Measurements from ENCODE around the gene FILIP1. TPM values are rescaled to one million over a fixed set of nuclear protein-coding genes. Genes with fewer than 3 reads are reported as not detected.
A peak's percentile ranks its signal among the peaks of the same experiment; 100 is the strongest.

Gene FILIP1
- total and polyA plus RNA-seq, 2 of the 4 experiments (the other 2 are of a cell fraction): under 0.01 to 0.03 TPM

DNA sequence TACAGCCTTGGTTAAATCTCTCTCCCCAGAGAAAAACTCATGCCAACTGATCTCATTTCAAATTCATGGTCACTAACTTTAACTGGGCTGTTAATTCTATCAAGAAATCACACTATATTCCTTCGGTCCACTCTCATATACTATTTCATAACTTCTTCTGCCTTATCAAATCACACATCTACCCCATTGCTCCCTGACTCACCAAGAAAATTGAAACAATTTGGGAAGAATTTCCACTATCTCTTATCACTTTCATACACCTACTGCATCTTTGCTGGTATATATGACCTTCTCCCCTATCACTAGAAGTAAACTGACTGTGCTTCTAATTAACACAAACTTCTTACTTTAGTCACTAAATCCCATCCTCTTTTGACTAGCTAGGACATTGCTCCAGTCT, 102.3 kb downstream of the FILIP1 start (continued):
- TF ChIP-seq MXI1 (IDR thresholded peaks at IDR 0.05; ENCODE audit: borderline replicate concordance, low read depth, low read length) (no peak), MAZ (IDR thresholded peaks at IDR 0.05; ENCODE audit: borderline replicate concordance, low read depth, low read length) (no peak), RFX5 (IDR thresholded peaks at IDR 0.05; ENCODE audit: low read depth, low read length) (no peak), BHLHE40 (IDR thresholded peaks at IDR 0.05; ENCODE audit: low read depth, low read length) (no peak), SMC3 (IDR thresholded peaks at IDR 0.05; ENCODE audit: low read depth, low read length) (no peak), FOS (IDR thresholded peaks at IDR 0.05; ENCODE audit: low read depth, low read length) (no peak)

DNA sequence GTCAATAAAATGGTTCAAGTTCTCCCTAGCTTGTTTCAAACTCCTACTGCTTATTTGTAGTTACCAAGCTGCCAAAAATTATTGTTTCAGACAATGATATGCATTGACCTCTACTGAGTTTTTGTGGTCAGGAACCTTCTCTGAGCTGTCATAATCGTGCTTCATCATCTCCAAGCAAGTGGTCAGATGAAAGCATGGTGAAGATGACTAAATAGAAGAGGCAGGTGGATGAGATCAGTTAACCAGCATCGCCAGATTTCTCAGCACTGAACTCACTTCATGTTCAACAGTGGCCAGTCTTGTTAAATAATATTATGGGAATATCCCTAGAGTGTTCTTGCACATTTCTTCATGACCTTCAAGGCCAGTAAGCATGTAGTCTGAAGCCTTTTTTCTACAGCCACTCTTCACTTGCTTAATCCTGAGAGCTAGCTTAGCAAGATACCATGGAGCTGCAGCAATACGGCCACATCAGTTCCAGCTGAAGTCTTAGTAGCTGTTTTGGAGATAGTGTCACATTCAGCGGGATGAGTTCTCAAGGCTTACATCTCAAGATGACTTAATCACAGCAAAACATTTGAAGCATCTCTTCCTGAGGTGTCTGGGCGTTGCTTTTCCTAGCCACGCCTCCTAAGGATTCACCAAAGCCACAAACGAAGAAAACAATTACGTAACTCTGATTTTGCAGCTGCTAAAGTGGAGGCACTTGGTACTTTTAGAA, 107.4 kb downstream of the FILIP1 start:
- intact Hi-C loops (cut with micrococcal nuclease) (no loop called here), in situ Hi-C loops (cut with MboI; ENCODE audit: low sequenced_read_pairs) (no loop called here), dilution Hi-C loops (cut with HindIII; ENCODE audit: low sequenced_read_pairs, unreplicated experiment) (no loop called here)
- Histone ChIP-seq H4K5ac (ENCODE audit: low read depth, low read length) (no peak overlapping the region), H3K27me3 (ENCODE audit: control insufficient read depth, insufficient read depth, low read length) (peaks cover 2% of the 10 kb centered on the region; the same call in 1 of the 2 replicates), H3K4me1 (ENCODE audit: control insufficient read depth, insufficient read depth, low read length) (peaks cover 3% of the 10 kb centered on the region), H3K36me3 (ENCODE audit: control insufficient read depth, insufficient read depth, low read length) (no peaks in the 10 kb centered on the region), H2AFZ (replicated peaks; ENCODE audit: low read length, poor library complexity) (no peak overlapping the region), H3K56ac (ENCODE audit: extremely low read depth, insufficient read depth, low read length) (no peak overlapping the region), H3K4me3 (ENCODE audit: insufficient read depth, low read depth, low read length) (no peak overlapping the region), H2BK120ac (ENCODE audit: low read depth, low read length) (no peak overlapping the region), H3K9me1 (ENCODE audit: insufficient read depth, low read length) (no peaks in the 10 kb centered on the region), H3K4me2 (ENCODE audit: low read depth, low read length) (no peak overlapping the region), H2BK20ac (ENCODE audit: low read depth, low read length) (no peak overlapping the region), H3K9me3 (ENCODE audit: control insufficient read depth, insufficient read depth, low read length) (no peaks in the 10 kb centered on the region), H3K23ac (ENCODE audit: low read depth, low read length) (no peak overlapping the region), H2BK5ac (ENCODE audit: low read depth, low read length, poor library complexity, severe bottlenecking) (no peak overlapping the region), H2AK5ac (ENCODE audit: low read depth, low read length) (no peak overlapping the region), H4K91ac (ENCODE audit: insufficient read depth, low read depth, low read length) (no peak overlapping the region), H4K8ac (ENCODE audit: low read depth in 2 of 2, low read length in 2 of 2) (no peak overlapping the region), H3K4ac (ENCODE audit: low read depth, low read length) (no peak overlapping the region), H3K9ac (ENCODE audit: low read depth, low read length) (no peak overlapping the region), H2AK9ac (replicated peaks; ENCODE audit: low read depth, low read length, poor library complexity) (no peak overlapping the region), H2BK15ac (ENCODE audit: low read depth, low read length) (no peak overlapping the region), H3K18ac (ENCODE audit: low read depth, low read length) (no peak overlapping the region), H3K79me1 (ENCODE audit: low read depth in 1 of 2, low read length in 2 of 2) (no peaks in the 10 kb centered on the region), H3K14ac (replicated peaks; ENCODE audit: low read depth, low read length) (no peak overlapping the region), H3K27ac (ENCODE audit: insufficient read depth, low read length) (no peak overlapping the region), H4K20me1 (ENCODE audit: insufficient read depth, low read length) (no peaks in the 10 kb centered on the region)
- ATAC-seq (ENCODE audit: low read depth) (no peak), DNase-seq (peak; percentile 79)
- 93% methylated on average over 3 of the region's 8 CpGs; no CpG with 5 or more reads in 1 of the 2 experiments for WGBS, 2 experiments (ENCODE audit: extremely low coverage in 2 of 2, insufficient read length in 1 of 2)
- ChIA-PET POLR2A (ENCODE audit: unreplicated experiment) (no interaction called here), CTCF (no interaction called here)
- no TSS peak for BruUV-seq (replicated peaks)
- TF ChIP-seq MXI1 (IDR thresholded peaks at IDR 0.05; ENCODE audit: borderline replicate concordance, low read depth, low read length) (no peak), CHD1 (IDR thresholded peaks at IDR 0.05; ENCODE audit: low read depth, low read length) (no peak), NFE2L2 (IDR thresholded peaks at IDR 0.05; ENCODE audit: low read depth, low read length) (no peak), POLR2A (IDR thresholded peaks at IDR 0.05; ENCODE audit: low read depth, low read length) (no peak), RCOR1 (IDR thresholded peaks at IDR 0.05; ENCODE audit: insufficient replicate concordance, low read length) (no peak), MAZ (IDR thresholded peaks at IDR 0.05; ENCODE audit: borderline replicate concordance, low read depth, low read length) (no peak)
- TF ChIP-seq, protein P1, sequence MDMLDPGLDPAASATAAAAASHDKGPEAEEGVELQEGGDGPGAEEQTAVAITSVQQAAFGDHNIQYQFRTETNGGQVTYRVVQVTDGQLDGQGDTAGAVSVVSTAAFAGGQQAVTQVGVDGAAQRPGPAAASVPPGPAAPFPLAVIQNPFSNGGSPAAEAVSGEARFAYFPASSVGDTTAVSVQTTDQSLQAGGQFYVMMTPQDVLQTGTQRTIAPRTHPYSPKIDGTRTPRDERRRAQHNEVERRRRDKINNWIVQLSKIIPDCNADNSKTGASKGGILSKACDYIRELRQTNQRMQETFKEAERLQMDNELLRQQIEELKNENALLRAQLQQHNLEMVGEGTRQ (IDR thresholded peaks at IDR 0.05; ENCODE audit: low read depth, low read length): no peak
- TF ChIP-seq, protein P2, sequence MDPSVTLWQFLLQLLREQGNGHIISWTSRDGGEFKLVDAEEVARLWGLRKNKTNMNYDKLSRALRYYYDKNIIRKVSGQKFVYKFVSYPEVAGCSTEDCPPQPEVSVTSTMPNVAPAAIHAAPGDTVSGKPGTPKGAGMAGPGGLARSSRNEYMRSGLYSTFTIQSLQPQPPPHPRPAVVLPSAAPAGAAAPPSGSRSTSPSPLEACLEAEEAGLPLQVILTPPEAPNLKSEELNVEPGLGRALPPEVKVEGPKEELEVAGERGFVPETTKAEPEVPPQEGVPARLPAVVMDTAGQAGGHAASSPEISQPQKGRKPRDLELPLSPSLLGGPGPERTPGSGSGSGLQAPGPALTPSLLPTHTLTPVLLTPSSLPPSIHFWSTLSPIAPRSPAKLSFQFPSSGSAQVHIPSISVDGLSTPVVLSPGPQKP (IDR thresholded peaks at IDR 0.05; ENCODE audit: borderline replicate concordance, low read depth, low read length): no peak
- TF ChIP-seq, protein P3, sequence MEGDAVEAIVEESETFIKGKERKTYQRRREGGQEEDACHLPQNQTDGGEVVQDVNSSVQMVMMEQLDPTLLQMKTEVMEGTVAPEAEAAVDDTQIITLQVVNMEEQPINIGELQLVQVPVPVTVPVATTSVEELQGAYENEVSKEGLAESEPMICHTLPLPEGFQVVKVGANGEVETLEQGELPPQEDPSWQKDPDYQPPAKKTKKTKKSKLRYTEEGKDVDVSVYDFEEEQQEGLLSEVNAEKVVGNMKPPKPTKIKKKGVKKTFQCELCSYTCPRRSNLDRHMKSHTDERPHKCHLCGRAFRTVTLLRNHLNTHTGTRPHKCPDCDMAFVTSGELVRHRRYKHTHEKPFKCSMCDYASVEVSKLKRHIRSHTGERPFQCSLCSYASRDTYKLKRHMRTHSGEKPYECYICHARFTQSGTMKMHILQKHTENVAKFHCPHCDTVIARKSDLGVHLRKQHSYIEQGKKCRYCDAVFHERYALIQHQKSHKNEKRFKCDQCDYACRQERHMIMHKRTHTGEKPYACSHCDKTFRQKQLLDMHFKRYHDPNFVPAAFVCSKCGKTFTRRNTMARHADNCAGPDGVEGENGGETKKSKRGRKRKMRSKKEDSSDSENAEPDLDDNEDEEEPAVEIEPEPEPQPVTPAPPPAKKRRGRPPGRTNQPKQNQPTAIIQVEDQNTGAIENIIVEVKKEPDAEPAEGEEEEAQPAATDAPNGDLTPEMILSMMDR (conservative IDR thresholded peaks at IDR 0.05; ENCODE audit: low read depth, low read length): no peak

All from IMR-90 (cell line).